Activated CD8-positive, alpha-beta memory T cell treated with anti-CD3 and anti-CD28 coated beads, Interleukin-2, amount 50 U/mL, for 4 hours (primary cell): ENCODE data around the gene SLC16A4.
A peak's percentile ranks its signal among the peaks of the same experiment; 100 is the strongest.
"Not testable (repeated sequence)": the region's sequence is repeated elsewhere in the genome, so short reads cannot be mapped to it uniquely, and the experiment has no call there.

Source experiments
- DNase-seq: peaks from one replicate; pipeline ENCODE4 v3.0.0-alpha.2; 2020

The SLC16A4 gene

DNA sequence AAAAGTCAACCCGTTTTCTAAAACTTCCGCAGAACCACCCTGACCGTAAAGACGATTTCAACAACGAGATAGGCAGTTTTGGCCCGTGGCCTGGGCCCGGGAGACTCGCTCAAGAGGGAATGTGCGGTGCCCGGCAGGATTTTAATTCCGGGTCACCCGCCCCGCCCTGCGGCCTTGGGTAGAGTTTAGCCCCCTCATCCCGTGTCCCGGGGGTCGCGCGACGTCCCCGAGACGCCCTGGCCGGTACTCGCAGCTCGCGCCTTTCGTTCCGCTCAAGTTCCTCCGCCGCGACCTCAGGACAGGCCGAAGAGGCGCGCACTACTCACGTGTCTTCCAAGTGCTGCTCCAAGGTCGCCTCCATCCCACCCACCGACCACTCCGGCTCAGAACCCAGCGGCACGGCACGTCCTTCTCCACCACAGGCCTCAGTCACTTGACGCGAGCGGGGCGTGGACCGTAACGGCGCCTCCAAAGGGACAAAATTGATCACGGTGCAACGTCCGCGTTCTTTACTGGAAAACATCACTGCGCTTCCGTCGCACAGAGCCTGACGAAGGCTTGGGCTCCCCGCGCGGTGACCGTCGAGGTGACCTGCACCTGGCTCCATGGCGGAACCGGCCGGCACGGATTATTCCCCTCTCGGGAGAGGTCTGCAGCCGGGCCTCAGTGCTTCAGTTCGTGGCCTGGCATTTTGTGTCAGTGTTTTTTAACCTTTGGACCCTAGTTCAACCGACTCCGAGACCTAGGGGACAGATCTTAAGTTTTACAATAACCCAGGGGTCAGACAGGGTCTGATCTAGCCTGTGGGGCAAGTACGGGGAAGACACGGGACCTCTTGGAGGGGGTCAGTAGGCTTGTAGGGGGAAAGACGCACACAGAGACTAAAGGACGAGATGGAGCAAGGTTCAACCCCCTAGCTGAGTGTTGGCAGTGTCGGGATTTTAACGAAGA, 16.7 kb upstream of the SLC16A4 start, which contains the start of gene LAMTOR5:
TSS of gene LAMTOR5 (minus strand) at position 435 of the 951 bp plus-strand sequence. CDS start at position 361, 74 bp downstream.
- peak; percentile 89 for DNase-seq

DNA sequence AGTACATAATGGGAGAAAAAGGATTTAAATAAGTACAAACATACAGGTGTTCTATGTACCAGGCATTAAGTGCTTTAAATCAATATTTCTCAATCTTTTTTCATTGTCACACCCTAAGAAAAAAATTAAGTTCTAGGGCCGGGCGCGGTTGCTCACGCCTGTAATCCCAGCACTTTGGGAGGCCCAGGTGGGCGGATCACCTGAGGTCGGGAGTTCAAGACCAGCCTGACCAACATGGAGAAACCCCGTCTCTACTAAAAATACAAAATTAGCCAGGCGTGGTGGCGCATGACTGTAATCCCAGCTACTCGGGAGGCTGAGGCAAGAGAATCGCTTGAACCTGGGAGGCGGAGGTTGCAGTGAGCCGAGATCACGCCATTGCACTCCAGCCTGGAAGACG, 15.6 kb upstream of the SLC16A4 start:
- not testable (repeated sequence) for DNase-seq

DNA sequence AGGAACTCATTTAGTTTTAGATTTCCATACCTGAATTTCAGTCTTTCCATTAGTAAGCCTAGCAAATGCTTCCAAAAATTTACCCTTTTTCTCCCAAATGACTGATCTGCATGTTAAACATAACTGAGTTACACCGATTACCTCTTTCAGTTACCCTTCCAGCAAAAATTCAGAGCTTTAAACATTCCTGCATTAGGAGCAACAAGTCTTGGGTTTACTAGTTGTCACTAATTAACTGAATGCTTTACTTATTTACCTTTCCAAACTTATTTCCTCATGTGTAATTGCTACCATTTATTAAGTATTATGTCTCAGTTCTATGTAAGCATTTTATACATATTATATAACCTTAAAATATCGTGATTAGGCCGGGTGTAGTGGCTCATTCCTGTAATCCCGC, 13.6 kb upstream of the SLC16A4 start:
- DNase-seq, result no peak

DNA sequence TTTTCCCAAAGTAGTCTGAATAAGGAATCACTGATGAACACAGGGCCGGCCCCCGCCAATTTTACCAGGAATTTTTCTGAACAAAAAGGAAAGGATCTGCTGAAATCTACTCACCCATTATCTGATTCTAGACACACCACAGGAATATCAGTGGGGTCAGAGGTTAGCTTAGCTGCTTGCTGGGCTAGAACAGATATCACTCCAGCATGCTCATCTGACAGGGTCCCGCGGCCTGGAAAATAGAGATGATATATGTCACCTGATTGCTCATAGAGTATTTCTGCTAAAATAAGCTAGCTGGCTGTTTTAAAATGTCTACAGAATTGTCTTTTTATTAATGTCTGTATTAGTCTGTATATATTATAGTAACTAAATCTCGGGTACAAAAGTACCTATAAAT, 13.0 kb upstream of the SLC16A4 start:
- DNase-seq, result no peak

DNA sequence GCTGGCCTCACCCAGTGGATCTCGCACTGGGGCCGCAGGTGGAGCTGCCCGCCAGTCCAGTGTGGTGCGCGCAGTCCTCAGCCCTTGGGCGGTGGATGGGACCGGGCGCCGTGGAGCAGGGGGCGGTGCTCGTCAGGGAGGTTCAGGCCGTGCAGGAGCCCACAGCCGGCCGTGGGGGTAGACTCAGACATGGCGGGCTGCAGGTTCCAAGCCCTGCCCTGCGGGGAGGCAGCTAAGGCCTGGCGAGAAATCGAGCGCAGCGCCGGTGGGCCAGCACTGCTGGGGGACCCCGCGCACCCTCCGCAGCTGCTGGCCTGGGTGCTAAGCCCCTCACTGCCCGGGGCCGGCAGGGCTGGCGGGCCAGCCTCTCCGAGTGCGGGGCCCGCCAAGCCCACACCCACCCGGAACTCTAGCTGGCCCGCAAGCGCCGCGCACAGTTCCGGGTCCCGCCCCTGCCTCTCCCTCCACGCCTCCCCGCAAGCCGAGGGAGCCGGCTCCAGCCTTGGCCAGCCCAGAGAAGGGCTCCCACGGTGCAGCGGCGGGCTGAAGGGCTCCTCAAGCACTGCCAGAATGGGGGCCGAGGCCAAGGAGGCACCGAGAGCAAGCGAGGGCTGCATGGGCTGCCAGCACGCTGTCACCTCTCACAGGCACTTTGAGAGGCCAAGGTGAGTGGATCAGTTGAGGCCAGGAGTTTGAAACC, 5.6 kb upstream of the SLC16A4 start:
- not testable (repeated sequence) for DNase-seq

DNA sequence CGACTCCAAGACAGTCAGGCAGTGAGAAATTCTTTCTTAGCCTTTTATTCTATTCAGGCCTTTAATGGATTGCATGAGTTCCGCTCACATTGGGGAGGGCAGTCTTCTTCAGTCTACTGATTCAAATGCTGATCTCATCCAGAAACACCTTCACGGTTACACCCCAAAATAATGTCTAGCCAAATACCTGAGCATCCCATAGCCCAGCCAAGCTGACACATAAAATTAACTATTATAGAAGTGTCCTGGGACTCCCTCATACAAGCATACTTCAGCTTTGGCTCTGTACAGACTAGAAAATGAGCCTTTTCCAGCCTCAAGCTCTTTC, 3.6 kb upstream of the SLC16A4 start:
- no peak for DNase-seq

DNA sequence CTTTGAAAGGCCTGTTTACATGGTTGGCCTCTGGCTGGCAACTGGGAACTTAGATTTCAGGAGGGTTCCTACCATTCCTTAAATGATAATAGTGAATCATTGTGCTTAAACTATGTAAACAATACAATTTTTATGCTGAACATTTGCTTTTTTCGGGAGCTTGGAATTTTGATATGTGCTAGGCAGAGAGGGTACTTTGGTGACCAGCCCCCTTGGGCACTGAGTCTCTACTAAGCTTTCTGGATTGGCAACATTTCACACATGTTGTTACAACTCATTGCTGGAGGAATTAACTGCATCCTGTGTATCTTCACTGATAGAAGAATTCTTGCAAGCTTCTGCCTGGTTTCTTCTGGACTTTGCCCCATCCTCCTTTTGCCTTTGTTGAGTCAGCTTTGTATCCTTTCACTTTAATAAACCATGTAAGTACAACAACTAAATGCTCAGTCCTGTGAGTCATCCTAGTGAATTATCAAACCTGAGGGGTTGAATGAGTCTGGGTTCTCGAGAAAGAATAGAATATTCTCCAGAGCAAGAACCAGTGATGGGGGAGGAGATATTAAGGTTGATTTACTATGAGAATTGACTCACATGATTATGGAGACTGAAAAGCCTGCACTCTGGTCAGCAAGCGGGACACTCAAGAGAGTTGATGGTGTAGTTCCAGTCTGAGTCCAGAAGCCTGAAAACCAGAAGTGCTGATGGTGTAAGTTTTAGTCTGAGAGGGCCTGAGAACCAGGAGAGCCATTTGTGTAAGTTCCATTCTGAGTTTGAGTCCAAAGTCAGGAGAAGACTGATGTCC, 3.1 kb upstream of the SLC16A4 start:
- DNase-seq, result no peak

DNA sequence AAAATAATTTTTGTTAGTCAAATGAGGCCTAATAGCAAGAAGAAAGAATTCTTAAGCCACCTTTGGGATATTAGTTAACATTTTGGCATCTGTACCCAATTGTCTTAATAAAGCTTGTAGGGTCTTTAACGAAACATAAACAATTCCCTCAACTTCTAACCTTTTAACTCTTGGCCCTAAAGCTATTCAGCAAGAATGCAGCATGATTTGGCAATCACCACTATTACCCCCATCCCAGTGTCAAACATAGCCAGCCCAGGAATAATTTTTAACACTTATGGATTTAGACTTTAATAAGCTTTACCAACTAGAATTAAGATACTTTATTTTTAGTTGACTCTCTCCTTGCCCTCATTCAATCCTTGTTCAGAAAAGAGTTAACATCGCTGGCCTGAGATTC, 2.5 kb upstream of the SLC16A4 start:
- no peak for DNase-seq

DNA sequence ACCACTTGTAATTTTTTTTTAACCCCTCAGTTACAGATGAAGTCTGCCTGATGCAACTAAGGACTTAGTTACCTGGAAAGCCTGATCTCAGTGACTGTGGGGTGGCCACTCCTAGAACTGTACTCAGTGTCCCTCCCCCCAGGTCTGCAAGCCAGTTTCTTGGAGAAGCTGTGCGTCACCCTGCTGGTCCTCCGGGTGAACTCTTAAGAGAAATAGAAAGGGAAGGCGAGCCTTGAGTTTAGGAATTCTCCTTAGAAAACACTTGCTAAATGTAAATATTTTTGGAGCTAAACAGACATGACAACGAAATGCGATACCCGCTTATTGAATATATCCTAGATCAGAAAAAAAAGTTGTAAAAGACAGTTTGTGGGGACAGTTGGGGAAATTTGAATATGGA, 730 bp downstream of the SLC16A4 start:
- no peak for DNase-seq

DNA sequence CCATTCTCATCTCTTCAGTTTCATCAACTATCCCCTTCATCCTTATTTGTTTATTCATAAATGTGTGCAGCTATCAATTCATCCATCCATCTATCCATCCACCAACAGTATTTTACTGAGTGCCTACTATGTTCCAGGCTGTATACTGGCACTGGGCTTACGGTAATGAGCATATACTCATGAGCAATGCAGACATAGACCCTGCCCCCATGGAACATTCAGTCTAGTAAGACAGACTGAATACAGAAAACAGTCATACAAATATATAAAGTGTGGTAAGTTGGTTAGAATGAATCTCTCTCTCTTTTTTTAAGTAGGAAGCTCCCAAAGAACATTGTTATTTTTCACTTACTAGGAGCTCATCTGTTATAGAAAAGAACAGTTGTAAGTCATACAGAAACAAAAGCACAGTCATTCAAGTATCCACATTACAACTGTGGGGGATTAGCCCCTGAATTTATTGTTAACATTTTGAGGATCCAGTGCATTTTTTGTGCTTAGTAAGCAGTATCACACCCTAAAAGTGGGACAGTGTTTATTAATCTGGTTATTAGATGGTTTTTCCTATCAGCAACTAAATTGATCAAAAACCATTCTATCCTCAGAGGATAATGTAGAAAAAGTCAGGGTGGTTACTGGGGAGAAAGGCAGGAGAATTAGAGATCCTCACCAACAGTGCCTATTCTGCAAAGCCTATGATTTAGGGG, 3.6 kb downstream of the SLC16A4 start:
- no peak for DNase-seq

DNA sequence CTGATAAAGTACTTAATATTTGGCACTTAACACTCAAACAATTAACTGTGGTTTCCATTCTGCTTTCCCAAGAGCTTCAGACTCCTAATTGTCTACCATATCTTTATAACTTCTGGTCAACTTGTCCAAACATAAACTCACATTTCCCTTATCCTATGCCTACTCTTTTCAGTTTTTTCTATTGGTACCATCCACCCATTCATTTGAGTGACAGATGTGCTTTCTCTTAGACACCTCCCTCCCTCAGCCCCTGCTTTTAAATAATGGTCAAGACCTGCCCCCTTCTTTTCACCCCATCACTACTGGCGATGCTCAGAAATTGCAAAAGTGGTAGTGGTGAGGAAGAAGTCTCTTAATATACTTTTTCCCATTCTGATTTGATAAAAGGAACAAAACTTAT, 5.5 kb downstream of the SLC16A4 start:
- DNase-seq, result no peak

DNA sequence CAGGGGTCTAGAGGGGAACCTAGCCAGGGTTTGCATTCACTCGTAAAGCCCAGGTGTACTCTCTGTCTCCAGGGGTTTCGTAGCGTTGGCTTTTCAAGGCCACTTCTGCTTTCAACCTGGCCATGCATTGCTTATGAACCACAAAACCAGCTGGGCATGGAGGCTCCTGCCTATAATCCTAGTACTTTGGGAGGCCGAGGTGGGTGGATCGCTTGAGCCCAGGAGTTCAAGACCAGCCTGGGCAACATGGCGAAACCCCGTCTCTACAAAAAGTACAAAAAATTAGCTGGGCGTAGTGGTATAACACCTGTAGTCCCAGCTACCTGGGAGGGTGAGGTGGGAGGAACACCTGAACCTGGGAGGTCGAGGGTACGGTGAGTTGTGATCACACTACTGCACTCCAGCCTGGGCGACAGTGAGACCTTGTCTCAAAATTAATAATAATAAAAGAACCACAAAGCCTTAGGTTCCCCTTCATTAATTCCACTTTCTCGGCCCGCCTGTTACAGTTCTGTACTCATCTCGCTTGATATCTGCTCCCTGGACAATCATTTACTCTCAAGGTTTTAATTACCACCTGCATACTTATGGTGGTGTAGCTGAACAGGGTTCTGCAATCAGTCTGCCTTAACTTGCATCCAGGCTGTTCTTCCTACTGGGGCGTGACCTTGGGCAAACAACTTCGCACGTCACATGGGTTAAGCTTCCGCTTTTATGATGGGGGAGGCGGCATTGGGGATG, 6.1 kb downstream of the SLC16A4 start:
- DNase-seq, result no peak

DNA sequence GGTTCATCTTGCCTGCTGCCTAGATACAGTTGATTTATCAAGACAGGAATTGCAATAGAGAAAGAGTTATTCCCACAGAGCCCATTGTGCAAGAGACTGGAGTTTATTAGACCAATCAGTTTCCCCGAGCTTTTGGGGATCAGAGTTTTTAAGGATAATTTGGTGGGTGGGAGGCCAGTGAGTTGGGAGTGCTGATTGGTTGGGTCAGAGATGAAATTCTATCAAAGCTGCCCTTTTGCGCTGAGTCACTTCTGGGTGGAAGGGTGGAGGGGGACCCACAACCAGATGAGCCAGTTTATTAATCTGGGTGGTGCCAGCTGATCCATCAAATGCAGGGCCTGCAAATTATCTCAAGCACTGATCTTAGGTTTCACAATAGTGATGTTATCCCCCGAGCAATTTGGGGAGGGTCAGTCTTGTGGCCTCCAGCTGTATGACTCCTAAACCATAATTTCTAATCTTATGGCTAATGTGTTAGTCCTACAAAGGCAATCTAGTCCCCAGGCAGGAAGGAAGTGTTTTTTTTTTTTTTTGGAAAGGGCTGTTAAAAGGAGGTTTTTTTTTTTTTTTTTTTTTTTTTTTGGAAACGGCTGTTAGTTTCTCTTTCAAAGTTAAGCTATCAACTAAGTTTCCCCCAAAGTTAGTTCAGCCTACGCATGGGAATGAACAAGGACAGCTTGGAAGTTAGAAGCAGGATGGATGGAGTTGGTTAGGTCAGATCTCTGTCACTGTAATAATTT, 7.4 kb downstream of the SLC16A4 start:
- no peak for DNase-seq

DNA sequence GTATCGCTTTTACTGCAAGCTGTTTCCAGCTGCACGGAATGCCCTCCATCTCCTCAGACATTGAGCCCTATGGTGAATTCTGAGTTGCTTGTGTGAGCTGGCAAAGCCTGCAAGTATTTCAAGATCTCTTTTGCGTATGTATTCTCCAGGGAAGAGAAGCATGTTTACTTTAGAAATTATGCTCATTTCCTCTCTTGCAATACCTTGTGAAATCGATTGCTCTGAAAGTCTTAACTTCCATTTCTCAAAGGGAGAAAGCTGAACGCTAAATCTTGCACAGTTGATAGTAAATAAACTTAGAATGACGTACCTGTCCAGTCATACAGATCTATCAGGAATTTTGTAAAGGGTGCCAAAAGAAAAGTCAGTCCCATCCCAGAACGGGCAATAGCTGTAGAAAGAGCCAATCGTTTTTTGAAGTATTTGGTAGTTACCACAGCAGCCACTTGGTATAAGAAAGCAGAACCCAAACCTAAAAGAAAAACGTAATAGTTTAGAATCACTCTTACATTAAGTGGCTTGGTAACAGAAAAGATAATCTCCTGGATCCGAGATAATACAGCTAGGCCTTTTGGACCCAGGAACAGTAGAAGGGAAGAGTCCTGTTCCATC, 10.0 kb downstream of the SLC16A4 start:
- DNase-seq, result no peak

DNA sequence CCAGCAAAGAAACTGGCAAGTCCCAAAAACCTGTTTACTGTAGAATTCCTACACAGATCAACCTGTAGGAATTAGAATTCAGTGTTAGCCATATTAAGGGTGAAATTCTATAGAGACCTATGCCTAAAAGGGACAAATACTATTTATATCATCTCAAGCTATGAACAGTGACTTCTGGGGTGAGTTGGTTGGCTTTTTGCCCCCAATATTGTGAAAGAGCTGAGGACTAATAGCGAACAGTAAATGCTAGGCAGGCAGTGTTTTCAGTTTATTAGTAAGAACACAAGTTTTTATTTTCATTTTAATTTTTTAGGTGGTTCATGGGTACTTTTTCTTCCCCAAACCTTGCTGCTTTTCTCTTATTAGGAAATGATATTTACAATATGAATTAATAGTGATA, 15.3 kb downstream of the SLC16A4 start:
- no peak for DNase-seq

DNA sequence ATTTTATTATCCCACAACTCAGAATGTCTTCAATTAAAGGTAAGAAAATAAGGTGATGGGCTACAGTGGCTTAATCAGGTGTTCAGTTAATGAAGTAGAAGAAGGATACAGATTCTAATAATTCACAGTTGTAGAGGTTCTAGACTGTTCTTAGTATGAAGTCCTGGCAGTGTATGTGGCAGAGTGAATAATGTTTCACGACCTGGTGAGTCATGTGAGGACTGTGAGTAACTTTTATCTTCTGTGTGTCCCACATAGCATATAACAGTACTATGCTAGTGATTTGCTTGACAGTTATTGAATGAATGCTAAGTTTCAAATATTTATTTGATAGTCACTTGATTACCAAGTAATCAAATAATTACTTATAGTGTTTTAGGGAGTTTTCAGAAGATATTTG, 20.0 kb downstream of the SLC16A4 start:
- no peak for DNase-seq

DNA sequence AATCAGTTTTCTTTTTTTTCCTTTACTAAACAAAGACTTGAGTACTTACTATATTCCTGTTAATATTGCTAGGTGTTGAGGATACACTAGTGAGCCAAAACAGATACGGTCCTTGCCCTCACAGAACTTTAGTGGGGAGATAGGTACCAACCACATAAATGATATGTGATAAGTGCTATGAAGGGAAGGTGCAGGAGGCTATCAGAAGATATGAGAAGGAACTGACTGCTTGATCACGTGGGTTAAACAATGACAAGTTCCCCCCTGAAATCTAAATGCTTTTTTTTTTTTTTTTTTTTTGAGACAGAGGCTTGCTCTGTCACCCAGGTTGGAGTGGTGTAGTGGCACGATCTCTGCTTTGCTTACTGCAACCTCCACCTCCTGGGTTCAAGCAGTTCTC, 26.6 kb downstream of the SLC16A4 start:
- DNase-seq, result no peak

DNA sequence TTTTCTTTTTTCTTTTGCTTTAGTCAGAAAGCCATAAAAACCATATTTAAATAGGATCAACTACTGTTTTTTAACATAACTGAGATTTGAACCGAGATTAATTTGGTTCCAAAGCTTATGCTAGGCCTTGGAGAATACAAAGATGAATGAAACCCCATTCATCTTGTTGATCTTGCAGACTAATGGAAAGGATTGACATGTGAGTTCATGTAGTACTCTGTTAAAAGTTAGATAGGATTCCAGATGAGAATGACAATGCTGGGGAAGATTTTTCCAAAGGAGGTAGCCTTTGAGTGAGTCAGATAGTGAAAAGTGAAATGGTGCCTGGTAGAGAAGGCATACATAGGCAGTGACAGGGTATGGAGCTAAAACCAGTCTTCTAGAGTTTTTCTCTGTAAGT, 29.0 kb downstream of the SLC16A4 start:
- DNase-seq, result no peak

DNA sequence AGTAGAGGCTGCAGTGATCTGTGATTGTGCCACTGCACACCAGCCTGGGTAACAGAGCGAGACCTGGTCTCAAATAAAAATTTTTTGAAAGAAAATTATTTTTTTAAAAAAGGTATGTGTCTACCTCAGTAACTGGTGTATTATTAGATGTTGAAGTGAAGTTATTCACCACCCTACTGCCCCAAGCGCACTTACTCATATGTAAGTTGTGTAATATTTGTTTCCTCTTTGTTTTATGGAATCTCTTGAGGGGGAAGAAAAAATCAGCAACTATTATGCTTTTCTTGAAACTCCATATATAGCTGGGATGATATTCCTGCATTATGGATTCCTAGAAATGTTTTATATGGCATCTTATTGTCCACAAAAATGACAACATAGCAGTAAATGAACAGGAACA, 30.4 kb downstream of the SLC16A4 start:
- no peak for DNase-seq

DNA sequence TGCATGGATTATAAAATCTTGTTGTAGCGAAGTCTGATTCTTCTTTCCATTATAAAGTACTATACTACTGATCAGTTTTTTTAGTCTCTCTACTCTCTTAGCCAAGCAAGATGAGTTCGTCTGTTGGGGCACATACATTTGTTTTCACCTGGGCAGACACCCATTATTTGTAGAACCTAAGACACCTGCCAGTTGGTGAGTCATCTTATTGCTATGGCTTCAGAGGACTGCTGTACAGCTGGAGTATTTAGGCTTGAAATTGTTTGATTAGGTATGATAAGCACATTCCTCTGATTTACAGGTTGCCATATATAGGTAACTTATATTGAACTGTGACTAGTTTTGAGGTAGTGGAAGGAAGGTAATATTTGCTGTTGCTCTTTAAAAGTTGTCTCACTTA, 34.4 kb downstream of the SLC16A4 start:
- DNase-seq, result no peak

DNA sequence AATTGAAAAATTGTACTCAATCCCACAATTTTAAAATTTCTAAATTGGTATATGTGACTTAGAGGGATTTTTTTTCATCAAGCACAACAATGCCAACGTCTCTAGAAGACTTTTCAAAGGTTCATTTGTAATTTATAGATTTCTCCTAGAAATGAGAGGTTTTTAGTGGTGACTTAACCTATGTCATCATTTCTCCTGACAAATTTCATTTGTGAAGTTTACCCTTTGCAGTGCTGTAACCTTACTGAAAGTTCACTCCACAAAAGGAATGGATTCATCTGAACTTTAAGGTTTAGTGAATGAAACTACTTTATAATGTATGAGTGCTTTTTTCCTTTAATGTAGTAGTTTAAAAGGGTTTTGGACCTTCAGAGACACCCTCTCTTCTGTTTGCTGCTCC, 35.5 kb downstream of the SLC16A4 start:
- no peak for DNase-seq
